Right ventricle myocardium superior (tissue), 1 donor: ENCODE results near the gene SYT15. TPM values are rescaled to one million over a fixed set of nuclear protein-coding genes. Genes with fewer than 3 reads are reported as not detected.
A peak's percentile ranks its signal among the peaks of the same experiment; 100 is the strongest.
"Not testable (repeated sequence)": the region's sequence is repeated elsewhere in the genome, so short reads cannot be mapped to it uniquely, and the experiment has no call there.

ENCODE experiments used
- ATAC-seq: fragments of 200-7000 bp; cut with Tn5 transposase; one replicate; pipeline ENCODE4 v1.9.1; 2020; ENCODE audit warnings: mild to moderate bottlenecking; ENCODE audit not compliant: poor library complexity
- DNase-seq: peaks from one replicate; pipeline ENCODE4 v3.0.0-alpha.2; 2020
- intact Hi-C: fragments of 100-400 bp; cut with DNase I; formaldehyde crosslinking; loops from one replicate; pipeline ENCODE4 v1.11.2; 2022
- total RNA-seq: library from RNA; stranded (reverse); fragmentation: NEBNext Ultra II Directional; extraction: Animal tissue kit (Norgen Biotek cat#: 25700); gene quantifications from one replicate; pipeline ENCODE4 v1.2.1, GENCODE V29; 2021
- donor health status: DM: no; HTN: yes; CAD: no; lungs with severe emphysema.

SYT15 gene
- total RNA-seq, 1 donor from 2014 or later = 2.7 TPM

DNA sequence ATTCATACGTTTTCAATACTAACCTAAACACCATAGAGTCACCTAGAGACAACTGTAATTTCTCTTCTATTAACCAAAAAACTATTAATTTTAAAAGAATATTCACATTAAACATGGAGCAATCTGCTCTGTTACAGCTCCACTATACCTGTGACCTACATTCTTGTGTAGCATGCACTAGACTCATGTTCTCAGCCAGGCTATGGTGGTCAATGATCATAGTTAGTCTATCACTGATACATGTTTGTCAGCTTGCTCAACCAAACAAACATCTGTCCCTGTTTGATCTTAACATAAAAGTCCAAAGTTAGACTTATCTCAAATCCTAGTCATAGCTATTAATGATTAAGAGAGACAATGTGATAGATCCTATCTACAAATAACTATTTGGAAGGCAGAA lies 50.9 kb downstream of the SYT15 start:
- ATAC-seq, DNase-seq, intact Hi-C loops: not testable (repeated sequence)

- intact Hi-C loops, ATAC-seq, DNase-seq: not testable (repeated sequence)
Measured at GRCh38 chr10:46630816-46631215, 51.9 kb downstream of the SYT15 start.

GRCh38 chr10:46631683-46632082 lies 52.8 kb downstream of the SYT15 start:
- intact Hi-C loops, DNase-seq, ATAC-seq: not testable (repeated sequence)

DNA sequence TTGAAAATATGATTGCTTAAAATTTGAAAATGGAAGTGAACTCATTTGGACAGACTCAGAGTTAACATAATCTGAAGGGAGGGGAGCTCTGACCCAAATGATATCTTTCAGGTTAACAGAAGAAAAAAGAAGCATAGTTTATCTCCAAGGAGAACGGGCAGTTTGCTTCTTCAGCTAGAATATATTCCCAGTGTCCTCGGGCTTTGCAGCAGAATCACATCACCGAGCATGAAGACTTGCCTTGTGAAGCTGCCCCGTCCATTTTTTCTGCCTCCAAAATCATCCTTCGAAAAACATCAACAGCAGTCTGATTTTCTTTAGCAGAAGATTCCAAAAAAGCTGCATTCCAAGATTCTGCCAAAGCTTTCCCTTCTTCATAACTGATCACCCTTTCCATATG lies 55.8 kb downstream of the SYT15 start:
- ATAC-seq = peak; percentile 31
- DNase-seq, intact Hi-C loops: not testable (repeated sequence)

DNA sequence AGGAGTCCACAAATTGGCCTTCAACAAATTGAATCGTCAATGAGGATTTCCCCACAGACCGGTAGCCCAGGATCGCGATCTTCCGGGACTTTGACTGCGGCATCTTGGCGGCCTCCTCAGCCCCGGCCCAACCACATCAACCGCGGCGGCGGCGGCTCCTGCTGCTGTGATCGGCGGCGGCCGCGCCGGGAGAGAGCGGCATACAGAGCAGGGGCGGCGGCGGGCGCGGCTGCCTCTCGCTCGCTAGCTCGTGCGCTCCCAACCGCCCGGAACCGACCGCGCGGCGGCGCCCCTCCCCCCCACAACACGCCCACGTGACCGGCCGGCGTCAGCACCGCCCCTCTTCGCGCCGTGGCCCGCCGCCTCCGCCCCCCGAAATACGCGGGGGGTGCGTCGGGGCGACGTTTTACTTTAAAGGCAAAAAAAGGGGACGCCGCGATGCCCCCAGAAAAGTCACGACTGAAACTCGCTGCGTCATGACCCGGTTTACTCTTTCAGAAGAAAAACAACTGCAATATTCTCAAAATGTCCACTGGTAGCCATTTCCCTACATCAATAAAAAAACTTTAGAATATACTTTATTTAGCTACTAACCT lies 56.5 kb downstream of the SYT15 start:
- DNase-seq, intact Hi-C loops: not testable (repeated sequence)
- peak; percentile 98 for ATAC-seq

DNA sequence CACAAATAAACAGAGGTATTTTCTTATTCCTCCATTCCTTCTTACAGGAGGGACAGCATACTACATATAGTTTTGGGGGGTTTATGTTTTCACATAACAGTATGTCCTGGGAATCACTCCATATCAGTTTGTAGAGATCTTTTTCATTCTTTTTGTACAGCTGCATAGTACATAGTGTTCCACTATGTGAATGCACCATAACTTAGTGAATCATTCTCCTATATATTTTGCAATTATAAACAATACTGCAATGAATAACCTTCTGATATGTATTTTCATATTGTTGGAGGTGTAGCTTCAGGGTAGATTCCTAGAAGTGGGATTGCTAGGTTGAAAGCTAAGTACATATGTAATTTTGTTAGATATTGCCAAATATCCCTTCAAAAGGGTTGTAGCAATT lies 61.1 kb downstream of the SYT15 start:
- intact Hi-C loops, ATAC-seq, DNase-seq: not testable (repeated sequence)

Other genes with a start within 250 kb of the SYT15 start
- 0.81 TPM for gene ANXA8L1, start 203.4 kb upstream of the SYT15 start, total RNA-seq
- not detected for gene NPY4R, start 113.2 kb upstream of the SYT15 start, total RNA-seq
- gene GPRIN2, start 22.5 kb upstream of the SYT15 start, total RNA-seq = not detected